Measurements from ENCODE around the gene SH3BP2.

GRCh38 chr4:2805712-2806389, 13.0 kb downstream of the SH3BP2 start:
- TF ChIP-seq POLR2A (IDR thresholded peaks at IDR 0.05; ENCODE audit: low read depth, low read length) (no peak), POLR2AphosphoS5 (IDR thresholded peaks at IDR 0.05; ENCODE audit: low read depth, low read length) (no peak), TAF1 (IDR thresholded peaks at IDR 0.05; ENCODE audit: low read depth, low read length) (no peak), SPI1 (IDR thresholded peaks at IDR 0.05; ENCODE audit: low read depth, low read length) (no peak), POU2F2 (IDR thresholded peaks at IDR 0.05; ENCODE audit: low read depth, low read length) (no peak)
